Testis (tissue), 3 donors: Measurements from ENCODE around the gene GRIK5. TPM values are rescaled to one million over a fixed set of nuclear protein-coding genes. Genes with fewer than 3 reads are reported as not detected.
"Not testable (repeated sequence)": the region's sequence is repeated elsewhere in the genome, so short reads cannot be mapped to it uniquely, and the experiment has no call there.

Experiments
- DNase-seq: peaks from one replicate; pipeline ENCODE4 v3.0.0-alpha.2; 2019
- H3K27ac ChIP-seq, 2 donors: fragments of 200-600 bp; sonication (generic); one replicate each; pipeline ENCODE4 v1.5.1; 2019
- H3K27me3 ChIP-seq: fragments of 200-600 bp; sonication (generic); one replicate; pipeline ENCODE4 v1.5.1; 2019
- H3K36me3 ChIP-seq: fragments of 200-600 bp; sonication (generic); one replicate; pipeline ENCODE4 v1.5.1; 2017; ENCODE audit warnings: low read depth; ENCODE audit errors: missing control alignments
- H3K4me1 ChIP-seq: fragments of 200-600 bp; sonication (generic); one replicate; pipeline ENCODE4 v1.5.1; 2019
- H3K4me3 ChIP-seq, 2 donors: fragments of 200-600 bp; sonication (generic); one replicate each; pipeline ENCODE4 v1.5.1; 2017 to 2019
- H3K9me3 ChIP-seq: fragments of 200-600 bp; sonication (generic); one replicate; pipeline ENCODE4 v1.5.1; 2017
- CTCF ChIP-seq, 3 experiments: fragments of 450-650 bp in 2 of 3; fragments of 200-600 bp in 1 of 3; sonication (generic) in 1 of 3; IDR thresholded peaks; one replicate each; pipeline ENCODE4 v1.5.1; 2016 to 2019; ENCODE audit warnings: antibody characterized with exemption in 3 of 3, mild to moderate bottlenecking in 2 of 3, moderate library complexity in 1 of 3
- POLR2A ChIP-seq: fragments of 450-650 bp; IDR thresholded peaks from one replicate; pipeline ENCODE4 v1.6.1; 2017; ENCODE audit warnings: antibody characterized with exemption, mild to moderate bottlenecking, moderate library complexity
- WGBS, 2 donors: methylation state at CpG; one replicate each; pipeline ENCODE4 v1.1.5; 2018; 5-methylcytosine and 5-hydroxymethylcytosine counted together
- intact Hi-C: fragments of 100-400 bp; cut with DNase I; formaldehyde crosslinking; loops from one replicate; pipeline ENCODE4 v1.15.1; 2023; ENCODE audit warnings: low total_unique reads
- polyA plus RNA-seq: library from polyadenylated mRNA; stranded (reverse); fragments of 350-450 nt; fragmentation: Illumina TruSeq; extraction: RNeasy Lipid Tissue Mini Kit (QIAGEN cat#74804); gene quantifications from one replicate; pipeline ENCODE4 v1.2.3, GENCODE V29; 2014; ENCODE audit warnings: low read depth, low replicate concordance; ENCODE audit not compliant: insufficient read depth
- total RNA-seq, 2 donors: library from RNA; depleted of rRNA; stranded (reverse); fragments of >200 nt; gene quantifications; one replicate each; pipeline ENCODE4 v1.2.3, GENCODE V29; 2016

Gene GRIK5
- total and polyA plus RNA-seq, 3 donors from 2014 or later: 31.7 to 87.4 (median 43.8) TPM

GRCh38 chr19:41993612-41994483, 76.2 kb downstream of the GRIK5 start, which contains the start of gene ATP1A3:
Gene ATP1A3 (minus strand): TSS chr19:41994230. CDS start chr19:41994076, 154 bp downstream.
- peaks cover 7% of the 10 kb centered on the region for H3K4me1 ChIP-seq
- no peaks in the 10 kb centered on the region for H3K9me3 ChIP-seq
- peak within 1 kb of the TSS; percentile 56 to 59 for H3K4me3 ChIP-seq
- H3K27ac ChIP-seq: no peak within 1 kb of the TSS
- intact Hi-C loops: no loop called here
- no peaks in the 10 kb centered on the region for H3K36me3 ChIP-seq
- 2% methylated on average over 27 to 61 of the region's 84 CpGs for WGBS, 2 donors
- DNase-seq: peak; percentile 71
- no peaks in the 10 kb centered on the region for H3K27me3 ChIP-seq
- TF ChIP-seq CTCF (IDR thresholded peaks at IDR 0.05) (no peak), POLR2A (no peak)

GRCh38 chr19:41991925-41992569, 78.0 kb downstream of the GRIK5 start:
- H3K27me3 ChIP-seq, H3K9me3 ChIP-seq, H3K36me3 ChIP-seq, intact Hi-C loops, DNase-seq, H3K4me3 ChIP-seq, H3K27ac ChIP-seq, H3K4me1 ChIP-seq: not testable (repeated sequence)
- WGBS, 2 donors: 75 to 80% methylated on average over 11 of the region's 11 CpGs

GRCh38 chr19:41991025-41991424, 79.0 kb downstream of the GRIK5 start:
- no peak overlapping the region for H3K27ac ChIP-seq
- DNase-seq: no peak
- TF ChIP-seq CTCF (IDR thresholded peaks at IDR 0.05) (no peak), POLR2A (no peak)
- no peak overlapping the region for H3K4me3 ChIP-seq
- H3K27me3 ChIP-seq: no peaks in the 10 kb centered on the region
- H3K4me1 ChIP-seq: peaks cover 3% of the 10 kb centered on the region
- intact Hi-C loops: no loop called here
- H3K36me3 ChIP-seq: no peaks in the 10 kb centered on the region
- no peaks in the 10 kb centered on the region for H3K9me3 ChIP-seq
- WGBS, 2 donors: 23 to 43% methylated on average over 10 to 15 of the region's 15 CpGs

- WGBS, 2 donors: 59 to 76% methylated on average over 2 of the region's 2 CpGs
- TF ChIP-seq CTCF (IDR thresholded peaks at IDR 0.05) (no peak), POLR2A (no peak)
- no peaks in the 10 kb centered on the region for H3K9me3 ChIP-seq
- no peak for DNase-seq
- no peak overlapping the region for H3K4me3 ChIP-seq
- H3K4me1 ChIP-seq: peaks cover 3% of the 10 kb centered on the region
- H3K36me3 ChIP-seq: no peaks in the 10 kb centered on the region
- no peak overlapping the region for H3K27ac ChIP-seq
- H3K27me3 ChIP-seq: no peaks in the 10 kb centered on the region
- intact Hi-C loops: no loop called here
Observed at GRCh38 chr19:41990615-41991014, 79.4 kb downstream of the GRIK5 start.

- H3K27ac ChIP-seq: no peak overlapping the region
- peaks cover 3% of the 10 kb centered on the region for H3K4me1 ChIP-seq
- no peaks in the 10 kb centered on the region for H3K36me3 ChIP-seq
- WGBS, 2 donors: 88% methylated on average over 4 of the region's 4 CpGs
- H3K4me3 ChIP-seq: no peak overlapping the region
- no peaks in the 10 kb centered on the region for H3K27me3 ChIP-seq
- H3K9me3 ChIP-seq: no peaks in the 10 kb centered on the region
- intact Hi-C loops: no loop called here
- TF ChIP-seq CTCF (IDR thresholded peaks at IDR 0.05) (no peak), POLR2A (no peak)
- DNase-seq: no peak
Observed at GRCh38 chr19:41990028-41990427, 80.0 kb downstream of the GRIK5 start.
